Stimulated activated CD4-positive, alpha-beta T cell treated with anti-CD3 and anti-CD28 coated beads, Interleukin-12 subunit alpha, Interleukin-12 subunit beta, amount 100 ng/mL, for 48 hours (primary cell): Measurements from ENCODE around the gene SMAD3.

ENCODE experiments used
- DNase-seq, 3 donors: peaks; one replicate each; pipeline ENCODE4 v3.0.0-alpha.2; 2020; ENCODE audit warnings: low read depth in 2 of 3, low spot score in 1 of 3

The SMAD3 gene

GRCh38 chr15:67225336-67225735 is 159.9 kb downstream of the SMAD3 start:
- no peak for DNase-seq

GRCh38 chr15:67227431-67227830 is 162.0 kb downstream of the SMAD3 start:
- DNase-seq, result no peak

GRCh38 chr15:67227846-67228245 is 162.4 kb downstream of the SMAD3 start:
- no peak for DNase-seq

- DNase-seq, result no peak
Measured at GRCh38 chr15:67228286-67228685, 162.9 kb downstream of the SMAD3 start.

GRCh38 chr15:67230504-67230903 is 165.1 kb downstream of the SMAD3 start:
- DNase-seq, result no peak

- no peak for DNase-seq
Measured at GRCh38 chr15:67232591-67232990, 167.2 kb downstream of the SMAD3 start.

GRCh38 chr15:67240235-67241131 is 175.1 kb downstream of the SMAD3 start:
- DNase-seq, result no peak

GRCh38 chr15:67241132-67241855 is 175.9 kb downstream of the SMAD3 start:
- DNase-seq, result peak in 2 of 3 donors; percentile 15 to 44

- no peak for DNase-seq
Measured at GRCh38 chr15:67242708-67243111, 177.3 kb downstream of the SMAD3 start.
